GM13976 (cell line): ENCODE data around the gene FMNL2.

Experiments
- DNase-seq: peaks from one replicate; pipeline ENCODE4 v3.0.0; 2012; ENCODE audit warnings: low spot score
- in situ Hi-C: fragments of 300-500 bp; cut with MboI; formaldehyde crosslinking; loops from one replicate; pipeline ENCODE4 v1.12.0; 2022; ENCODE audit warnings: low sequenced_read_pairs, mixed read lengths, inconsistent platforms; ENCODE audit not compliant: unreplicated experiment
- TF ChIP-seq, protein P1 (sequence below): IDR thresholded peaks from 2 replicates; pipeline ENCODE4 v1.5.1; 2012; ENCODE audit warnings: borderline replicate concordance, mild to moderate bottlenecking; ENCODE audit not compliant: insufficient read depth; ENCODE audit errors: extremely low read depth, missing control alignments, control extremely low read depth

FMNL2 gene

DNA sequence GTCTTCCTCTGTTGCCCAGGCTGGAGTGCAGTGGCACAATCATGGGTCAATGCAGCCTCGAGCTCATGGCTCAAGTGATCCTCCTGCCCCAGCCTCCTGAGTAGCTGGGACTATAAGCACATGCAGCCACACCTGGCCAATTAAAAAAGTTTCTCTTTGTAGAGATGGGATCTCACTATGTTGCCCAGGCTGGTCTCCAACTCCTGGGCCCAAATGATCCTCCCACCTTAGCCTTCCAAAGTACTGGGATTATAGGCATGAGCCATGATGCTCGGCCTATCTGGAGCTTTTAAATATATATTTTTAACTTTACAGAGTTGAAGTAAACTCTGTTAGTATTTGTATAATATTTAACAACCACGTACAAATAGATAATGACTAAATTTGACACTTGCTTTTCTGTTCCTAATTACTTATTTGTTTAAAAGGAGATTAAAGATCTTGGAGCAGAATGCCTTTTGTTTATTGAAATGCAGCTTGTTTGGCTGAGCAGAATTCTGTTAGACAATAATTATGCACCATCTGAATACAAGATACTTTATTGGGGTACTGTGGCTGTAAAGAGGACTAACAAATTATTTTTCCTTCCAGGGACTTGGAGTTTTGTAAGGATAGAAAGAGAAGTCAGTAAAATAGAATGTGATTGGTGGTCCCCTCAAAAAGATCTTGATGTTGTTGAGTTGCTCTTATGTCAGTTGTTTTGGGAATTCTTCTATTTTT is 175.0 kb downstream of the FMNL2 start:
- in situ Hi-C loops = no loop called here
- no peak for DNase-seq
- TF ChIP-seq, protein P1, sequence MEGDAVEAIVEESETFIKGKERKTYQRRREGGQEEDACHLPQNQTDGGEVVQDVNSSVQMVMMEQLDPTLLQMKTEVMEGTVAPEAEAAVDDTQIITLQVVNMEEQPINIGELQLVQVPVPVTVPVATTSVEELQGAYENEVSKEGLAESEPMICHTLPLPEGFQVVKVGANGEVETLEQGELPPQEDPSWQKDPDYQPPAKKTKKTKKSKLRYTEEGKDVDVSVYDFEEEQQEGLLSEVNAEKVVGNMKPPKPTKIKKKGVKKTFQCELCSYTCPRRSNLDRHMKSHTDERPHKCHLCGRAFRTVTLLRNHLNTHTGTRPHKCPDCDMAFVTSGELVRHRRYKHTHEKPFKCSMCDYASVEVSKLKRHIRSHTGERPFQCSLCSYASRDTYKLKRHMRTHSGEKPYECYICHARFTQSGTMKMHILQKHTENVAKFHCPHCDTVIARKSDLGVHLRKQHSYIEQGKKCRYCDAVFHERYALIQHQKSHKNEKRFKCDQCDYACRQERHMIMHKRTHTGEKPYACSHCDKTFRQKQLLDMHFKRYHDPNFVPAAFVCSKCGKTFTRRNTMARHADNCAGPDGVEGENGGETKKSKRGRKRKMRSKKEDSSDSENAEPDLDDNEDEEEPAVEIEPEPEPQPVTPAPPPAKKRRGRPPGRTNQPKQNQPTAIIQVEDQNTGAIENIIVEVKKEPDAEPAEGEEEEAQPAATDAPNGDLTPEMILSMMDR = no peak

DNA sequence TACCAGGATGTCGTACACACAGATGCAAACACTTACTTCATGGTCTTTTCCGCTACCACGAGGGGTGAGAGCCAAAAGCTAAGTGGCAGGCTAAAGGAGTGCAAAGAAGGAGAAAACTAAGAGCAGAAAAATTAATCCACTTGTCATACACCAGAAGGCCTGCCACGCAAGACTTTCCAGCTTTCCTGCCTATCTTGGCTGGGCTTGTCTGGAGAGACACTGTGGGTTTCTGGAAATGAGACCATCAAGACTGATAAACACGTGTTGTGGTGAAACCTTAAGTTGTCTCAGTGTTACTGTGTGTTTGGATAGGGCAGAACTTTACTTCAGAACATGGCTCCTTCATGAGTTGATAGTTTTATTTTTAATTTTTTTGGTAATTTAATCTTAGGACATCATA is 175.6 kb downstream of the FMNL2 start:
- in situ Hi-C loops = no loop called here
- no peak for DNase-seq
- TF ChIP-seq, protein P1 = no peak

DNA sequence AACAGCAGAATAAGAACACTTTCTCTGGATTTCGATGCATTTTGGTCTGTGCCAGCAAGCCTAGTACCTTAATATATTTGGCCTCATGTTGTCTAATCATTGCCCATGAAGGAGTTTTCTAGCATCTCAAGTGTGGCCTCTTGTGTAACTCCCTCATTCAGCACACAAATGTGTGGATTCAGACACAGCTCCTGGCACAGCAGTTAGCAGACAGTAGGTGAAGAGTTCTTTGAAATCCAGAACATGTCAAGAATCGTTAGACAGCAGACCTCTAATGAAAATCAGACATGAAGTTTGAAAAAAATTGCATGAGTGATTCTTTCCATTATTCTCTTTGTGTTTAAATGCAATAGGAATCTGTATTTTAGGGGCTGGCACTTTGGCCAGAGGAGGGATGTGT is 177.0 kb downstream of the FMNL2 start:
- no peak for DNase-seq
- in situ Hi-C loops = no loop called here

DNA sequence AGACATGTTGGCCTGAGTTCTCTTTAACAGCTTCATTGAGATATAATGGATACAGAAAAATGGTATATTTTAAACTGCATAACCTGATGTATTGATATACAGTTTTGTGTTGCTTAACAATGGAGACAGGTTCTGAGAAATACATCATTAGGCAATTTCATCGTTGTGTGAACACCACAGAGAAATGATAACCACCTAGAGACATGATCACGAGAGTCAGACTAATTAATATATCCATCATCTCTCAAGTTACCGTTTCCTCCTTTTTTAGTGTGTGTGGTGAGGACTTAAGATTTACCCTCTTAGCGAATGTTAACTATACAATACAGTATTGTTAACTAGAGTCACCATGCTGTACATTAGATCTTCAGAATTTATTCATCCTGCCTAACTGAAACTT is 178.1 kb downstream of the FMNL2 start:
- DNase-seq = no peak
- TF ChIP-seq, protein P1 = no peak
- in situ Hi-C loops = no loop called here

More for the DNA sequence above, 177.0 kb downstream of the FMNL2 start:
- TF ChIP-seq, protein P1 = no peak

DNA sequence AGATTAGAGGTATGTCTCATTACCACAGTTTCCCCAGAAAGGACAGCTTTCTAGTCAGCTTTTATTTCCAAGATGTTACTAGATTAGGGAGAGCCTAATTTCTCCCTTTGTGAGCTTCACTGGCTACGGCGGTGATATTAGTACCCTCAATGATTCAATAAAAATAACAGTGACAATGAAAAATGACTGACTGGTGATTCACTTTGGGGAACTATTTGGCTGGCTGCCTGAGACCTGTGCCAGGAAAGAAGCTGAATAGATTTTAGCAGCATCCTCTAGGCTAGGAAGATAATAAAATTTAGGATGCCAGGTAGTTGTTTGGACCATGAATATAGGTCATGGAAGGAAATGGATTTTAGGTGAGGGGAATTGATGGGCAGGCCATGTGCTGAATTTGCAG is 178.7 kb downstream of the FMNL2 start:
- in situ Hi-C loops = no loop called here
- TF ChIP-seq, protein P1 = no peak
- DNase-seq = no peak

DNA sequence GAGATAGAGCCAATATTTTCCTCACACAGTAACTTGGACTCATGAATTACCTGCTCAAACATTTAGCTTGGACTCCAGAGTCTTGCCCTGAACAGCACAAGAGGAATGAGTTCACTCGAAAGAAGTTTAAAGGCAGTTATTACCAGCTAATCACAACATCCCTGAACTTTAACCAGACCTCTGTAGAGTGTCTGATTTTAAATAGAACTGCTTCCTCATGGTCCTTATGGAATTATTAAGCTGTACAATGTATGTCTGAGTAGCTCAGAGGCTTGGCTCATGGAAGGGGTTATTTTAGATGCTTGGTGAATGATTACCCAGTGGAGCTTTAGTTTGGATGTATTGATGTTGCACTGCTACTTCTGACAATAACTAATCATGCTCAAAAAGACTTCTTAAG is 183.1 kb downstream of the FMNL2 start:
- TF ChIP-seq, protein P1 = no peak
- no peak for DNase-seq
- in situ Hi-C loops = no loop called here
